ENCODE data around the gene C1GALT1. TPM values are rescaled to one million over a fixed set of nuclear protein-coding genes. Genes with fewer than 3 reads are reported as not detected.

The C1GALT1 gene
- total RNA-seq (2022; extraction: Qiagen RNA extraction; ENCODE audit: low read depth), result 30.7 to 38.3 TPM (median 32.8 TPM) in 5 replicates

DNA sequence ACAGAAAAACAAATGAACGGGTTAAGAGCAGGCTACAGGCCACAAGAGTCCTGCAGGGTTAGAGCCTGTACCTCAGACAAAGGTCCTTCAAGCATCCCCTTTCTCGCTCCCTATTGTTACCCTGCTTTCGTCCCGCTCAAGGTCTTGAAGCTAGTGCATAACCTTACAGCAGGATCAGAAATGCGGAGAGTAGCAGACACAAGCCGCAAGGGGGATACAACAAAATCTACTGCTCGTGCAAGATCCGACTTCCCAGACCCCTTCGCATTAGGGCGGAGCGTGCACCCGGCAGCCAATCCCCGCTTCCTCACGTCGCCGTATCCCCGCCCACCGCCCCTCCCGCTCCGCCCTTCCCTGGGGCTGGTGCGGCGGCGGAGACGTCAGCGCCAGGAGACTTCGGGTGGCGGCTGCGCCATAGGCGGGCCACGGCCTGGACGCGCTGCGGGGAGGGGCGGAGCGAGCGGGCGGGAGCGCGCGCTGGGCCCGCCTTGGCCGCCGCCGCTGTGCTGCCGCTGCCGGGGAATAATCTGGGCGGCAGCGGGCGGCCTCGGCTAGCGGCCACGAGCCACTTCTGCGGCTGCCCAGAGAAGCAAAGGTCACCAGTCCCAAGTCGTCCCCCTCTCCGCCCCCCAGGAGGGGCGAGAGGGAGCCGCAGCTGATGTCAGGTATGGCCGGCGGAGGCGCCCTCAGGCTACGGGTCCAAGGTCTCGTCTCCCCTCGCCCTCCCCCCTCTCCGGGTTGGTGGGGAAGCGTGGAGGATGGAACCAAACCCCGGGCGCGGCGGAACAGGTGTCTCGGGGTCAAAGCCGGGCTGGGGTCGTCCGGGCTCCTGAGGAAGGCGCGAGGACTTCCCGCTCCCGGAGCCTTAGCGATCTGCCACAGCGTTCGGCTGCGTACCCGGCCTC is at the start of gene C1GALT1:
C1GALT1 (plus strand) TSS at position 389 of the 905 bp plus-strand sequence. CDS start 51,776 bp downstream, outside the sequence.

